H1 (cell line): ENCODE measurements around the gene CTAGE15. TPM values are rescaled to one million over a fixed set of nuclear protein-coding genes. Genes with fewer than 3 reads are reported as not detected.
"Not testable (repeated sequence)": the region's sequence is repeated elsewhere in the genome, so short reads cannot be mapped to it uniquely, and the experiment has no call there.

Source experiments
- CTCF ChIA-PET: fragments of 300-600 bp; sonication (Branson Sonifier 250); formaldehyde crosslinking; loops from one replicate; lab custom pipeline; 2021; ENCODE audit not compliant: partially characterized antibody; lab: Charles Lee
- POLR2A ChIA-PET: fragments of 300-600 bp; sonication (Branson Sonifier 250); formaldehyde crosslinking; loops from one replicate; lab custom pipeline; 2021; ENCODE audit warnings: inconsistent platforms; ENCODE audit not compliant: partially characterized antibody; lab: Charles Lee
- DNase-seq, 2 experiments: peaks; one replicate each; pipeline versions ENCODE4 v3.0.0 to v3.0.0-alpha.2; 2010 to 2022; ENCODE audit warnings: low spot score in 2 of 2, low read depth in 1 of 2, mixed read lengths in 1 of 2
- FAIRE-seq: peaks from 2 replicates; lab custom pipeline; 2011; peaks lifted over from hg19 to GRCh38; lab: Jason Lieb, UNC
- H2AFZ ChIP-seq: 2 replicates; pipeline ENCODE4 v1.8.1; 2012; ENCODE audit warnings: low read length, inconsistent platforms
- H2AK5ac ChIP-seq: 2 replicates; pipeline ENCODE4 v1.6.1; 2013; ENCODE audit warnings: low read depth, low read length
- H2BK120ac ChIP-seq: replicated peaks from 2 replicates; pipeline ENCODE3; 2013; ENCODE audit warnings: low read depth, low read length, inconsistent platforms
- H2BK12ac ChIP-seq: 2 replicates; pipeline ENCODE4 v1.6.1; 2013; ENCODE audit warnings: low read depth, low read length
- H2BK15ac ChIP-seq: 2 replicates; pipeline ENCODE4 v1.6.1; 2013; ENCODE audit warnings: low read length
- H2BK20ac ChIP-seq: 2 replicates; pipeline ENCODE4 v1.6.1; 2013; ENCODE audit warnings: low read length
- H2BK5ac ChIP-seq: 2 replicates; pipeline ENCODE4 v1.6.1; 2013; ENCODE audit warnings: low read depth, low read length
- H3K14ac ChIP-seq: 2 replicates; pipeline ENCODE4 v1.6.1; 2013; ENCODE audit warnings: inconsistent platforms; ENCODE audit not compliant: insufficient read length
- H3K18ac ChIP-seq: 2 replicates; pipeline ENCODE4 v1.6.1; 2013; ENCODE audit warnings: low read length; ENCODE audit errors: extremely low read depth
- H3K23ac ChIP-seq: 2 replicates; pipeline ENCODE4 v1.6.1; 2013; ENCODE audit warnings: inconsistent platforms; ENCODE audit not compliant: insufficient read length
- H3K23me2 ChIP-seq: 2 replicates; pipeline ENCODE4 v1.6.1; 2013; ENCODE audit warnings: low read depth, low read length
- H3K27ac ChIP-seq: 2 replicates; pipeline ENCODE4 v1.6.1; 2011; ENCODE audit warnings: low read depth, low read length, inconsistent platforms
- H3K27me3 ChIP-seq, 4 experiments: replicated peaks in 1 of 4; 1 replicate in 1 of 4; 2 replicates in 3 of 4; pipeline versions ENCODE4 v1.6.1 to v1.8.1; 2011 to 2013; ENCODE audit warnings: low read length in 3 of 4, mild to moderate bottlenecking in 3 of 4, inconsistent platforms in 2 of 4, mixed read lengths in 2 of 4, moderate library complexity in 1 of 4; ENCODE audit not compliant: control insufficient read depth in 3 of 4, insufficient read depth in 3 of 4; ENCODE audit errors: extremely low read depth in 1 of 4
- H3K36me3 ChIP-seq, 4 experiments: 2 replicates each; pipeline versions ENCODE4 v1.6.1 to v1.8.1; 2011 to 2013; ENCODE audit warnings: mild to moderate bottlenecking in 4 of 4, low read length in 3 of 4, moderate library complexity in 2 of 4, control low read depth in 1 of 4, inconsistent platforms in 1 of 4; ENCODE audit not compliant: insufficient read depth in 4 of 4, control insufficient read depth in 2 of 4
- H3K4ac ChIP-seq: replicated peaks from 2 replicates; pipeline ENCODE3; 2013; ENCODE audit warnings: low read length, low read depth, mixed read lengths, inconsistent platforms; ENCODE audit not compliant: insufficient read length
- H3K4me1 ChIP-seq, 4 experiments: replicated peaks in 1 of 4; 1 replicate in 1 of 4; 2 replicates in 3 of 4; pipeline versions ENCODE4 v1.6.1 to v1.8.1; 2011 to 2013; ENCODE audit warnings: low read length in 3 of 4, inconsistent platforms in 2 of 4, mixed read lengths in 1 of 4; ENCODE audit not compliant: insufficient read depth in 4 of 4, control insufficient read depth in 3 of 4
- H3K4me2 ChIP-seq, 2 experiments: 2 replicates each; pipeline versions ENCODE4 v1.6.1 to v1.8.1; 2011 to 2013; ENCODE audit warnings: low read depth in 2 of 2, low read length in 2 of 2, control low read depth in 1 of 2, inconsistent platforms in 1 of 2, mild to moderate bottlenecking in 1 of 2; ENCODE audit not compliant: insufficient read depth in 1 of 2
- H3K4me3 ChIP-seq, 4 experiments: fragments of 200-600, 300-600 bp in 1 of 4; sonication (generic), shearing (Covaris generic), sonication (Bioruptor Twin) in 1 of 4; 2 replicates each; pipeline versions ENCODE4 v1.5.1 to v1.8.1; 2011 to 2016; ENCODE audit warnings: low read length in 4 of 4, low read depth in 3 of 4, control low read depth in 2 of 4, inconsistent platforms in 2 of 4, mild to moderate bottlenecking in 2 of 4, mixed read lengths in 1 of 4, moderate library complexity in 1 of 4; ENCODE audit not compliant: insufficient read depth in 2 of 4; ENCODE audit errors: extremely low read depth in 1 of 4
- H3K56ac ChIP-seq: replicated peaks from 2 replicates; pipeline ENCODE3; 2013; ENCODE audit warnings: low read depth, mild to moderate bottlenecking, mixed read lengths, low read length, inconsistent platforms; ENCODE audit not compliant: insufficient read length
- H3K79me1 ChIP-seq: 2 replicates; pipeline ENCODE4 v1.6.1; 2013; ENCODE audit warnings: low read depth, low read length, control low read depth
- H3K79me2 ChIP-seq, 2 experiments: 2 replicates each; pipeline versions ENCODE4 v1.6.1 to v1.8.1; 2012 to 2013; ENCODE audit warnings: low read length in 2 of 2, mild to moderate bottlenecking in 2 of 2, inconsistent platforms in 1 of 2; ENCODE audit not compliant: insufficient read depth in 2 of 2, control insufficient read depth in 1 of 2
- H3K9ac ChIP-seq, 4 experiments: replicated peaks in 1 of 4; 1 replicate in 1 of 4; 2 replicates in 3 of 4; pipeline versions ENCODE4 v1.6.1 to v1.8.1; 2011 to 2013; ENCODE audit warnings: low read depth in 3 of 4, low read length in 3 of 4, control low read depth in 2 of 4, mild to moderate bottlenecking in 2 of 4, moderate library complexity in 2 of 4, inconsistent platforms in 1 of 4; ENCODE audit errors: extremely low read depth in 1 of 4
- H3K9me3 ChIP-seq, 2 experiments: 2 replicates each; pipeline versions ENCODE4 v1.6.1 to v1.8.1; 2012 to 2013; ENCODE audit warnings: mild to moderate bottlenecking in 2 of 2, moderate library complexity in 2 of 2, control low read depth in 1 of 2, inconsistent platforms in 1 of 2, low read depth in 1 of 2, low read length in 1 of 2, mixed read lengths in 1 of 2; ENCODE audit not compliant: insufficient read depth in 2 of 2
- H4K20me1 ChIP-seq, 2 experiments: replicated peaks in 1 of 2; 2 replicates each; pipeline versions ENCODE3 to v1.8.1; 2011 to 2013; ENCODE audit warnings: inconsistent platforms in 2 of 2, low read length in 2 of 2, mild to moderate bottlenecking in 1 of 2; ENCODE audit not compliant: insufficient read depth in 2 of 2, control insufficient read depth in 1 of 2
- H4K5ac ChIP-seq: 2 replicates; pipeline ENCODE4 v1.6.1; 2013; ENCODE audit warnings: low read length, low read depth, mixed read lengths, inconsistent platforms; ENCODE audit not compliant: insufficient read length
- H4K8ac ChIP-seq: 2 replicates; pipeline ENCODE4 v1.8.0; 2013; ENCODE audit warnings: mild to moderate bottlenecking, moderate library complexity, low read length, inconsistent platforms; ENCODE audit not compliant: insufficient read depth; ENCODE audit errors: extremely low read depth
- H4K91ac ChIP-seq: replicated peaks from 2 replicates; pipeline ENCODE3; 2013; ENCODE audit warnings: low read length, mixed read lengths, inconsistent platforms; ENCODE audit not compliant: insufficient read length
- WGBS, 2 experiments: shearing (Covaris generic) in 1 of 2; methylation state at CpG; one replicate each; pipeline versions ENCODE4 v1.1.6 to v1.1.7; 2013 to 2015; ENCODE audit warnings: low lambda C conversion rate in 2 of 2, mixed read lengths in 2 of 2, inconsistent platforms in 1 of 2, low coverage in 1 of 2, missing lambda C conversion rate in 1 of 2; ENCODE audit not compliant: insufficient replicate concordance in 2 of 2, insufficient coverage in 1 of 2, insufficient read length in 1 of 2; ENCODE audit errors: extremely low coverage in 1 of 2, missing lambda C conversion rate in 1 of 2; 5-methylcytosine and 5-hydroxymethylcytosine counted together
- polyA plus RNA-seq, 7 experiments: library from polyadenylated mRNA; depleted of rRNA in 3 of 7; stranded (reverse) in 5 of 7; unstranded in 2 of 7; fragments of >200 nt in 5 of 7; fragments of 200-250 nt in 2 of 7; gene quantifications; 1 replicate in 5 of 7; 2 replicates in 1 of 7; 4 replicates in 1 of 7; pipeline versions ENCODE4 v1.2.1 to v1.2.3, GENCODE V29; 2011 to 2013; ENCODE audit warnings: missing spikeins in 2 of 7, mixed read lengths in 2 of 7
- total RNA-seq: library from RNA; stranded (reverse); fragmentation: NEBNext Ultra II Directional; extraction: Animal tissue kit (Norgen Biotek cat#: 25700); gene quantifications from 2 replicates; pipeline ENCODE4 v1.2.1, GENCODE V29; 2021

CTAGE15 gene
- total and polyA plus RNA-seq, 2 of the 8 experiments (the other 6 are each of a cell fraction or from before 2014, with no cell fraction given) = 0.06 to 0.86 TPM

DNA sequence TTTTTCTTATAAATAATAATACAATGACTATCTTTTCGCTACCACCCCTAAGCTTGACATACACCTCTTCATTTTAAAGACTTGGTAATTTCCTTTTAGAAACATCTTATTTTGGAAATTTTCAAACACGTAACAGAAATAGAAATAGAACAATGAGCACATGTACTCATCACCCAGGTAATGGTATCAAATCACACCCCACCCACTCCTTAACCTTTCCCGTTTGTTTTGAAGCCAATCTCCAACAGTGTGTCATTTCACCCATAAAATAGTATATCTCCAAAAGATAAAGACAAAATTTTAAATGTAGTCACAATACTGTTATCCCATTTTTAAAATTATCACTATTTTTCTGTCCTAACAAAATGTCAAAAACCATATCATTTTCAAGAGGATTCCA lies 16.6 kb downstream of the CTAGE15 start:
- H3K4me3 ChIP-seq, H3K9ac ChIP-seq, H2BK20ac ChIP-seq, H2AK5ac ChIP-seq, H4K8ac ChIP-seq, H2BK12ac ChIP-seq, H2BK120ac ChIP-seq, H4K91ac ChIP-seq, H3K79me2 ChIP-seq, POLR2A ChIA-PET, H3K56ac ChIP-seq, H3K18ac ChIP-seq, H4K5ac ChIP-seq, H3K23me2 ChIP-seq, H2AFZ ChIP-seq, H3K4me1 ChIP-seq, H4K20me1 ChIP-seq, H3K36me3 ChIP-seq, H3K27ac ChIP-seq, H2BK15ac ChIP-seq, CTCF ChIA-PET, H3K9me3 ChIP-seq, H3K23ac ChIP-seq, H3K27me3 ChIP-seq, H2BK5ac ChIP-seq, H3K14ac ChIP-seq, H3K4ac ChIP-seq, H3K4me2 ChIP-seq, H3K79me1 ChIP-seq, DNase-seq: not testable (repeated sequence)
- 89% methylated on average over 2 of the region's 3 CpGs; no CpG with 5 or more reads in 1 of the 2 experiments for WGBS, 2 experiments
- FAIRE-seq = peak; percentile 19

DNA sequence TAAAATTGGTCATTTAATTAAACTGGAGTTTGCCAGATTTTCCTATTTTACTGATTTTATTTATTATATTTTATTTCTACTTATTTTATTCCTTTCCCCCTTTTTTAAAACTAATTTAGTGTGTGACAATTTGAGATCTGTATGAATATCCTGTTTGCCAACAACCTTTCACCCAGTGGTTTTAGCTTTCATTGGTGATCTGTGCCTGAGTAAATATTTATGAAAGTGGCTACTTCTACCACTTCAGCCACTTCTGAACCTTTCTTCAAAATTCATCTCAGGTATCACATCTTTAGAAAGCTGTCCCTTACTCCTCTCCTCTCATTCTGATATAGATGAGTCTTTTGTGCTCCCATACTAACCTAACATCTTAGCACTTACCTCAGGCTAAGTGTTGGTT lies 18.3 kb downstream of the CTAGE15 start:
- H2BK15ac ChIP-seq, H2BK20ac ChIP-seq, H2AFZ ChIP-seq, H3K79me2 ChIP-seq, H3K79me1 ChIP-seq, H3K27ac ChIP-seq, POLR2A ChIA-PET, H3K27me3 ChIP-seq, H2AK5ac ChIP-seq, H2BK12ac ChIP-seq, H3K9me3 ChIP-seq, H3K4ac ChIP-seq, H3K36me3 ChIP-seq, H3K4me2 ChIP-seq, H2BK5ac ChIP-seq, H4K20me1 ChIP-seq, H3K4me1 ChIP-seq, H3K9ac ChIP-seq, DNase-seq, H3K23ac ChIP-seq, H3K4me3 ChIP-seq, H2BK120ac ChIP-seq, H4K5ac ChIP-seq, CTCF ChIA-PET, H3K23me2 ChIP-seq, H4K91ac ChIP-seq, H3K18ac ChIP-seq, H4K8ac ChIP-seq, H3K14ac ChIP-seq, H3K56ac ChIP-seq: not testable (repeated sequence)
- peak; percentile 24 for FAIRE-seq
